ENCODE results near the gene TMCO1.
"Not testable (repeated sequence)": the region's sequence is repeated elsewhere in the genome, so short reads cannot be mapped to it uniquely, and the experiment has no call there.

DNA sequence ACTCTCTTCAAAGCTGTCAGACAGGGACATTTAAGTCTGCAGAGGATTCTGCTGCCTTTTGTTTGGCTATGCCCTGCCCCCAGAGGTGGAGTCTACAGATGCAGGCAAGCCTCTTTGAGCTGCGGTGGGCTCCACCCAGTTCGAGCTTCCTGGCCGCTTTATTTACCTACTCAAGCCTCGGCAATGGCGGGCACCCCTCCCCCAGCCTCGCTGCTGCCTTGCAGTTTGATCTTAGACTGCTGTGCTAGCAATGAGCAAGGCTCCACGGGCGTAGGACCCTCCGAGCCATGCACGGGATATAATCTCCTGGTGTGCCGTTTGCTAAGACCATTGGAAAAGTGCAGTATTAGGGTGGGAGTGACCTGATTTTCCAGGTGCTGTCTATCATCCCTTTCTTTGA lies 14.9 kb upstream of the TMCO1 start:
- TF ChIP-seq, protein P1, sequence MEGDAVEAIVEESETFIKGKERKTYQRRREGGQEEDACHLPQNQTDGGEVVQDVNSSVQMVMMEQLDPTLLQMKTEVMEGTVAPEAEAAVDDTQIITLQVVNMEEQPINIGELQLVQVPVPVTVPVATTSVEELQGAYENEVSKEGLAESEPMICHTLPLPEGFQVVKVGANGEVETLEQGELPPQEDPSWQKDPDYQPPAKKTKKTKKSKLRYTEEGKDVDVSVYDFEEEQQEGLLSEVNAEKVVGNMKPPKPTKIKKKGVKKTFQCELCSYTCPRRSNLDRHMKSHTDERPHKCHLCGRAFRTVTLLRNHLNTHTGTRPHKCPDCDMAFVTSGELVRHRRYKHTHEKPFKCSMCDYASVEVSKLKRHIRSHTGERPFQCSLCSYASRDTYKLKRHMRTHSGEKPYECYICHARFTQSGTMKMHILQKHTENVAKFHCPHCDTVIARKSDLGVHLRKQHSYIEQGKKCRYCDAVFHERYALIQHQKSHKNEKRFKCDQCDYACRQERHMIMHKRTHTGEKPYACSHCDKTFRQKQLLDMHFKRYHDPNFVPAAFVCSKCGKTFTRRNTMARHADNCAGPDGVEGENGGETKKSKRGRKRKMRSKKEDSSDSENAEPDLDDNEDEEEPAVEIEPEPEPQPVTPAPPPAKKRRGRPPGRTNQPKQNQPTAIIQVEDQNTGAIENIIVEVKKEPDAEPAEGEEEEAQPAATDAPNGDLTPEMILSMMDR (conservative IDR thresholded peaks at IDR 0.05; ENCODE audit: low read length) = not testable (repeated sequence)
- not testable (repeated sequence) for TF ChIP-seq EZH2phosphoT487 (IDR thresholded peaks at IDR 0.05; ENCODE audit: borderline replicate concordance)

All from Loucy (cell line).